AG08396 (cell line): ENCODE measurements around the gene NEK10.
"Not testable (repeated sequence)": the region's sequence is repeated elsewhere in the genome, so short reads cannot be mapped to it uniquely, and the experiment has no call there.

Experiments
- DNase-seq: peaks from one replicate; pipeline ENCODE4 v3.0.0; 2012; ENCODE audit warnings: low spot score, mixed read lengths

Gene NEK10

GRCh38 chr3:27312044-27312668 lies 57.0 kb downstream of the NEK10 start:
- peak; percentile 49 for DNase-seq

DNA sequence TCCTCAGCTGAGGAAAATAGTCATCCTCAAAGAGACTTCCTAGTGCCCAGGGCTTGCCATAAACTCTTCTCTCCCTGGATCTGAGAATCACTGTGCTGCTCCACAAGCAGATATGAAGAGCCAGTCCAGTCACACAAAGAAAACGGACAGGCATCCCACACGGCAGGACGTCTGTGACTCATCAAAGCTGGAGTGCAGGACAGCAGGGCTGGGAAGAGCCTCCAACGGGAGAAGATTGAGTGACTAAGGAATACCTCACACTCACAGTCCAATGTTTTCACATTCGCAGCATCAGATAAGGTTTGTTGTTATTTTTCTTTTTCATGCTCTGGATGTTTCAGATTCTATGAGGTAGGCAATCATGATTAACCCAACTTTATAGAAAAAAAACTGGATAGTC lies 57.8 kb downstream of the NEK10 start:
- peak; percentile 74 for DNase-seq

DNA sequence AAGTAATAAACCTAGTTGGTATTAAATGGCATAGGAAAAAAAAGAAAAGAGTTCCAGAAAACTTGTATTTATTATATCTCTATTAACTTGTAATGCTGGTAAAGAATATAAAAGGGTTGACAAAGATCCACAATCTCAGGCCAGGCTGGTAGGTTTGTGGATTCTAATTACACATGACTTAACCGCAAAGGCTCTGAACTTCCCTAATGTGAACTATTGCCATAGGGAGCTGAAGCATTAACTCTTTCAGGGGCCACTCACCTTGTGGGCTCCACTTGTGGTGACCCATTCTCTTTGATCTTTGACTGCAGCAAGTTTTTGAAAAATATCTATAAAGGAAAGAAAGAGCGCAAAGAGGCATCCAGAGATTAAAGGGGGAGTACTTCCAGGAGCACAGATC lies 58.5 kb downstream of the NEK10 start:
- DNase-seq = no peak

GRCh38 chr3:27307566-27307965 lies 61.6 kb downstream of the NEK10 start:
- DNase-seq = no peak

- no peak for DNase-seq
Measured at GRCh38 chr3:27302891-27303290, 66.3 kb downstream of the NEK10 start.

DNA sequence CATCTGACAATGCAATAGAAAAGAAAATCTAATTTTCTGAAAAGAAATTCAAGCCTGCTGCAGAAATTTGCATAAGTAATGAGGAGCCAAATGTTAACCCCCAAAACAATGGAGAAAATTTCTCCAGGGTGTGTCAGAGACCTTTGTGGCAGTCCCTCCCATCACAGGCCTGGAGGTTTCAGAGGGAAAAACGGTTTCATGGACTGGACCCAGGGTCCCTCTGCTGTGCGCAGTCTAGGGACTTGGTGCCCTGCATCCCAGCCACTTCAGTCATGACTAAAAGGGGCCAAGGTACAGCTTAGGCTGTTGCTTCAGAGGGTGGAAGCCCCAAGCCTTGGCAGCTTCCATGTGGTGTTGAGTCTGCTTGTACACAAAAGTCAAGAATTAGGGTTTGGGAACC lies 70.2 kb downstream of the NEK10 start:
- DNase-seq = not testable (repeated sequence)

GRCh38 chr3:27293939-27294338 lies 75.2 kb downstream of the NEK10 start:
- no peak for DNase-seq

DNA sequence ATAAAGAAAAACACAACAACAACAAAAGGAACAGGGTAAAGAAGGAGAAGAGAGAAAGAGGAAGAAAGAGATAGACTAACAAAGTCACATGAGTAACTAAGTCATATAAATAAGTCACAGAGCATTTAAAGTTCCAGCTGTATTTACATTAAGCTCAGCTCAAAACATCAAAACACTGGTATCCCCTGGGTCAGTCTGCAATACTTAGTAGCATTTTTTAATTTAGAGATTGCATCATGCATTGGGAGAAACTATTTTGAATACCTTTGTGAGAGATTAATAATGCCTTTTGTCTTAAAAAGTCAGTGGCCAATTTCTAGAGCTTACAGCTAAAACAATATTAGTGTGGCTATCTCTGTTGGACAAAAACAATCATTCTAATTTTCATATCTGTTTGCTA lies 78.4 kb downstream of the NEK10 start:
- no peak for DNase-seq

GRCh38 chr3:27289769-27290413 lies 79.3 kb downstream of the NEK10 start:
- DNase-seq = no peak

DNA sequence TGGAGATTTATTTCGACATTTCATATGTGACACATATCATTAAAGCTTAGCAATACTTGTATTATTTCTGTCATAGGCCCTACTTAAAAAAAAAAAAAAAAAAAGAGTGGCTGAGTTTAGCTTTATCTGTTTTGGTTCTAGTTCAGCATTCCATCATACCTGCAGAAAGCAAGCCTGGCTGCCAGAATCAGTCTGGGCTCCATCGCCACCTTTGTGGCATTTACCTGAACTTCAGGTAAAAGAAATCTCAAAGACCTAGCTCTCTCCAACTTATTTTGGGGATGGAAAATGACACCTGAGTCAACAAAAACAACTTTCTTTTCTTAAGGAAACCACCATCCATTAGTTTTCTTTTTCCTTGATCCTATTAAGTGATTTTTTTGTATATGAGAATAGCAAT lies 82.1 kb downstream of the NEK10 start:
- DNase-seq = no peak

DNA sequence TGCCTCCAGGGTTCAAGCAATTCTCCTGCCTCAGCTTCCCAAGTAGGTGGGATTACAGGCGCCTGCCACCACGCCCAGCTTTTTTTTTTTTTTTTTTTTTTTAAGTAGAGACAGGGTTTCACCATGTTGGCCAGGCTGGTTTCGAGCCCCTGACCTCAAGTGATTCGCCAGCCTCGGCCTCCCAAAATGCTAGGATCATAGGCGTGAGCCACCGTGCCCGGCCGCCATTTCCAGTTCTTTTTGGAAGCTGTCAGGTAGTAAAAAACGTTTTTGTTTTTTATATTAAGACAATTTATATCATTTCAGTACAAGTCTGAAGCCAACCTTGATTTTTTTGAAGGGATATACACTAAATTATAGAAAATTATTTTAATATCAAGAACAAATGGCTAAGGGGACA lies 82.7 kb downstream of the NEK10 start:
- DNase-seq = not testable (repeated sequence)

GRCh38 chr3:27285668-27286067 lies 83.5 kb downstream of the NEK10 start:
- no peak for DNase-seq

DNA sequence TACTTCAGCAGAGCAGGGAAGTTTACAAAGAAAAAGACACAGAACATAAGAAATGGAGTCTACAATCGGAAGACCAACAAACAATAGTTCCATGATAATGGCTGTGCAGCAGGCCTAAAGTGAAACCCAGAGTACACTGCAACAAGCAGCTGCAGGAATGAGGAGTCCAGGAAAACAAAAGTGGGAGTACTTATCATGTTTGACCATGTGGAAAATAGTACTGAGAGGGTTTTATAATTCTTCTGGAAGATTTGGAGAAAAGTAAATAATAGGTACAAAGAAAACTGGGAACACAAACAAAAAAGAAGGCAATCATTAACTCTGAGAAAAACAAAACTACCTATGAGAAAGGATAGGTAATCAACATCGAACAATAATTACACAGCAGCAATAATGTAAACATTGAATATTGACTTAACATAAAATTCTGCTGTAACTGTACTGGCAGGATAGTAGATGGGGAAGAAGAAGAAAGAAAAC lies 87.5 kb downstream of the NEK10 start:
- DNase-seq = no peak

DNA sequence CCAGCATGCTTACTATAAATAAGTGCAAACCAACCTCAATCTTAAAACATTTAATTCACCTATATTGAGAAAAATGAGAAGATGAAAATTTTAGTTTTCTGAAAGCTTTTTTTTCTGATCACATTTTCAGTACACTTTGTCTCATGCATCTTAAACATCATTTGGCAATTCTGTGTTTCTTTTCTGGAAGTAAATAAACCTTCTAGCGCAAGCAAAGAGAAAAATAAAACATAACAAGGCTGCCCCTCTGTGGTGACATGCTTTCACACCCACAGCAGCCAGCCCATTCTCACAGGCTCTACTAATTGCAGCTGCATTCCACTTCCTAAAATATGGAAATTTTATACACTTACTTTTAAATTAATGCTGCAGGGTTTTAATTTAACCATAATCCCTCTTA lies 90.1 kb downstream of the NEK10 start:
- no peak for DNase-seq

GRCh38 chr3:27278383-27279055 lies 90.7 kb downstream of the NEK10 start:
- DNase-seq = no peak

DNA sequence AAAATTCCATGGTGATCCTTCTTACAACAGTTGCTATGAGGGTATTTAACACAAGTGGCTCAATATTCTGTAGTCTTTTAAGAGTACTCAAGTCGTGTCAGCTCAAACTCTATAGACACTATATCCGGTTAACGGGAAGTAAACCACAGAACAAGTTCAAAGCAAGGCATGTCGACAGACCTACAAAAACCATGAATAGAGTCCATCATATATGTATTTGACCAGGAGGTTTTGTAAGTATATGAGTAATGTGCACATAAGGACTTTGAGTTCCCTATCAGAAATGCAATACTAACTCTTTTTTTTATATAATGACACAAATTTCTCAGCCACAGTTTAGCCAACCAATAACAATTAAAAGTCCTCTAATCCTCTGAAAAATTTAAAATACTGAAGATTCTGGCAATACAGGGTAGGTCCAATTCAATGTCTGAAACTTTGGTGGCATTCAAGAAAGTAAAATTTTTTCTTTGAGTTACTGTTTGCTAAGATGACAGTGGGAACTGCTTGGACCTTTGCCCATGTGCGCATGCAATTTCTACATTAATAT lies 93.7 kb downstream of the NEK10 start:
- DNase-seq = no peak

DNA sequence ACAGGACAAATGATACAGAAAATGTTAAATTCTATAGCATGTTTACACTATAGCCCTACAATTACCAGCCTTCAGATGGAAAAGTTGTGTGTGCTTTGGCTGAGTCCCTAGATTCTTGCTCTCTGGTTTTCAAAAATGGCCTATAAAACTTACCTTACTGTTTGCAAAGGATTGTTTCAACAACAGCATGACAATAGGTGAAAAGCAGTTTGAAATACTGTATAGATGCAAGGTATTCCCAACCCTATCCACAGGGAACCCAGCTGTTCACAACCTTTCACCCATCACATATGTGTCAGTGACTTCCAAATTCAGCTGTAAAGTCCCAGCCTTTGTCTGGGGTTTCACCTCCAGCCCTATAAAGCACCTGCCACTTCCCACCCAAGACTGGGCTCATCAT lies 97.3 kb downstream of the NEK10 start:
- DNase-seq = no peak

DNA sequence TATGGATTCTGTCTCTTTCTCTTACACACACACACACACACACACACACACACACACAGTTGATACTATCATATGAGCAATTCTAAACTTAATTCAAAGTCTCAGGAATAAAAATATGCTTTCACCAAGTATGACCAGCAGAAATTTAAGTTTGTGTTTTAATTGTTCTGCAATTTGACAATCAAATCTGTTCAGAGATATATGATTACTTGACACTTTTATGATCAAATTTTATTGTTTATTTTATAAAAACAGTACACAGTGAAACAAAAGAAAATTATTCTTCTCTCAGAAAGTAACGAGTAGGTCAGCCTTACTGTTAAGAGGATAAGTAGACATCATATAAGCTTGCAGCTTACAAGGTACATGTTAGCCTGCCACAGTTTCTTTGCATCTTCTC lies 114.3 kb downstream of the NEK10 start:
- DNase-seq = no peak

- DNase-seq = peak; percentile 58
Measured at GRCh38 chr3:27253831-27254230, 115.4 kb downstream of the NEK10 start.

DNA sequence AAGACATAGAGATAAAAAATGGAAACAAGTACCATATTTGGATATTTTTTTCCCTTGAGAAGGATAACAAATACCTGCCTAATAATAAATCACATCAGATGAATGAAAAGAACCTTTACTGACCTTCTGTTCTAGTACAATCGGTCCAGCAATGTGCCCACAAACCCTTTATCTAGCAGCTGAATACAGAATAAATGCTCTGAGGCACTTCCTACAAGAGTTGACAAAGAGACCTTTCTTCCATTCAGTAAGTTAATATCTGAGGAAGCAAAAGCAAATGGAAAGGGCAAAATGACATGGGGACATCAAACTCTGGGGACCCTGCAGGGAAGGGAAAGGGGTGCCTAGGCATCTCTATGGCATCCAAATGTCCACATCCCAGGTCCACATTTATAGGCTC lies 115.8 kb downstream of the NEK10 start:
- no peak for DNase-seq

DNA sequence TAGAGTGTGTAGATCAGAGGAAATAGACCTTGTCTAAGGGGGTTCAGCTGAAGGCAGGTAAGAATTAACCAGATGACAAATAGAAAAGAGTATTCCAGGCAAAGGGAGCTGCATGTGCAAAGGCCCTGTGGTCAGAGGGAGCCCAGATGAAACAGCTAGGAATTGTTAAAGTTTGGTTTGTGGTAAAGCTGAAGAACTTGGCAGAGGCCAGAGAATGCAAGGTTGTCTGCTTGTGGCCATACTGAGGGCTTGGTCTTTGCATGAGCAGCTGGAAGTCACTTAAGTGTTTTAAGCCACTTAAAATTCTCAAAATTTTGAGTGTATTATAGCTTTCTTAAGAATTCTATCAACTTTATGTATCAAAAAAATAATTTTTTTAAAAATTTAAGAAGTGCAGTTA lies 116.5 kb downstream of the NEK10 start:
- no peak for DNase-seq

DNA sequence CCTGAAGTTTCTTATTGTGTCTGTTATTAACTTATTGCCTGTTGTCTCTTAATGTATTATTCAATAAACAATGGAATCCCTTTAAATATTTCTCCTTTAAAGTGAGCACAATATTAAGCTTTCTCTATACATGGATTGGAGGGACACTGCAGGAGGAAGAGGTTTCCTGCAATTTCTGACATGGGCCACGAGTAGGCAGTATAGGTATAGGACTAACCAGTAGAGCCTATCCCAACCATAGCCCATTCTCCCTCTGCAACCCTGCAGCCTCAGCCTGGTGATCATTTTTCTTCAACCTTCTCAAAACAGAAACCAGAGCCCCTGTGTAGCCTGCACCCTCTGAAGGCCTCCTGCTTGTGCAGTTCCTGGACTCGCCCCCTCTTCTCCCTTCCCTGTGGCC lies 124.8 kb downstream of the NEK10 start:
- DNase-seq = no peak

- no peak for DNase-seq
Measured at GRCh38 chr3:27239951-27240350, 129.2 kb downstream of the NEK10 start.
